ENCODE measurements around the gene SIDT2. TPM values are rescaled to one million over a fixed set of nuclear protein-coding genes. Genes with fewer than 3 reads are reported as not detected.

The SIDT2 gene
- total and polyA plus RNA-seq, 2 of the 8 experiments (the other 6 are each of a cell fraction or from before 2014, with no cell fraction given), result 18.5 to 21.1 TPM

DNA sequence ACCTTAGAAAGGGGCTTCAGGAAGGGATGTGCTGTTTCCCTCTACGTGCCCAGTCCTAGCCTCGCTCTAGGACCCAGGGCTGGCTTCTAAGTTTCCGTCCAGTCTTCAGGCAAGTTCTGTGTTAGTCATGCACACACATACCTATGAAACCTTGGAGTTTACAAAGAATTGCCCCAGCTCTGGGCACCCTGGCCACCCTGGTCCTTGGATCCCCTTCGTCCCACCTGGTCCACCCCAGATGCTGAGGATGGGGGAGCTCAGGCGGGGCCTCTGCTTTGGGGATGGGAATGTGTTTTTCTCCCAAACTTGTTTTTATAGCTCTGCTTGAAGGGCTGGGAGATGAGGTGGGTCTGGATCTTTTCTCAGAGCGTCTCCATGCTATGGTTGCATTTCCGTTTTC is 18.5 kb downstream of the SIDT2 start (continued):
- TF ChIP-seq, protein P1, sequence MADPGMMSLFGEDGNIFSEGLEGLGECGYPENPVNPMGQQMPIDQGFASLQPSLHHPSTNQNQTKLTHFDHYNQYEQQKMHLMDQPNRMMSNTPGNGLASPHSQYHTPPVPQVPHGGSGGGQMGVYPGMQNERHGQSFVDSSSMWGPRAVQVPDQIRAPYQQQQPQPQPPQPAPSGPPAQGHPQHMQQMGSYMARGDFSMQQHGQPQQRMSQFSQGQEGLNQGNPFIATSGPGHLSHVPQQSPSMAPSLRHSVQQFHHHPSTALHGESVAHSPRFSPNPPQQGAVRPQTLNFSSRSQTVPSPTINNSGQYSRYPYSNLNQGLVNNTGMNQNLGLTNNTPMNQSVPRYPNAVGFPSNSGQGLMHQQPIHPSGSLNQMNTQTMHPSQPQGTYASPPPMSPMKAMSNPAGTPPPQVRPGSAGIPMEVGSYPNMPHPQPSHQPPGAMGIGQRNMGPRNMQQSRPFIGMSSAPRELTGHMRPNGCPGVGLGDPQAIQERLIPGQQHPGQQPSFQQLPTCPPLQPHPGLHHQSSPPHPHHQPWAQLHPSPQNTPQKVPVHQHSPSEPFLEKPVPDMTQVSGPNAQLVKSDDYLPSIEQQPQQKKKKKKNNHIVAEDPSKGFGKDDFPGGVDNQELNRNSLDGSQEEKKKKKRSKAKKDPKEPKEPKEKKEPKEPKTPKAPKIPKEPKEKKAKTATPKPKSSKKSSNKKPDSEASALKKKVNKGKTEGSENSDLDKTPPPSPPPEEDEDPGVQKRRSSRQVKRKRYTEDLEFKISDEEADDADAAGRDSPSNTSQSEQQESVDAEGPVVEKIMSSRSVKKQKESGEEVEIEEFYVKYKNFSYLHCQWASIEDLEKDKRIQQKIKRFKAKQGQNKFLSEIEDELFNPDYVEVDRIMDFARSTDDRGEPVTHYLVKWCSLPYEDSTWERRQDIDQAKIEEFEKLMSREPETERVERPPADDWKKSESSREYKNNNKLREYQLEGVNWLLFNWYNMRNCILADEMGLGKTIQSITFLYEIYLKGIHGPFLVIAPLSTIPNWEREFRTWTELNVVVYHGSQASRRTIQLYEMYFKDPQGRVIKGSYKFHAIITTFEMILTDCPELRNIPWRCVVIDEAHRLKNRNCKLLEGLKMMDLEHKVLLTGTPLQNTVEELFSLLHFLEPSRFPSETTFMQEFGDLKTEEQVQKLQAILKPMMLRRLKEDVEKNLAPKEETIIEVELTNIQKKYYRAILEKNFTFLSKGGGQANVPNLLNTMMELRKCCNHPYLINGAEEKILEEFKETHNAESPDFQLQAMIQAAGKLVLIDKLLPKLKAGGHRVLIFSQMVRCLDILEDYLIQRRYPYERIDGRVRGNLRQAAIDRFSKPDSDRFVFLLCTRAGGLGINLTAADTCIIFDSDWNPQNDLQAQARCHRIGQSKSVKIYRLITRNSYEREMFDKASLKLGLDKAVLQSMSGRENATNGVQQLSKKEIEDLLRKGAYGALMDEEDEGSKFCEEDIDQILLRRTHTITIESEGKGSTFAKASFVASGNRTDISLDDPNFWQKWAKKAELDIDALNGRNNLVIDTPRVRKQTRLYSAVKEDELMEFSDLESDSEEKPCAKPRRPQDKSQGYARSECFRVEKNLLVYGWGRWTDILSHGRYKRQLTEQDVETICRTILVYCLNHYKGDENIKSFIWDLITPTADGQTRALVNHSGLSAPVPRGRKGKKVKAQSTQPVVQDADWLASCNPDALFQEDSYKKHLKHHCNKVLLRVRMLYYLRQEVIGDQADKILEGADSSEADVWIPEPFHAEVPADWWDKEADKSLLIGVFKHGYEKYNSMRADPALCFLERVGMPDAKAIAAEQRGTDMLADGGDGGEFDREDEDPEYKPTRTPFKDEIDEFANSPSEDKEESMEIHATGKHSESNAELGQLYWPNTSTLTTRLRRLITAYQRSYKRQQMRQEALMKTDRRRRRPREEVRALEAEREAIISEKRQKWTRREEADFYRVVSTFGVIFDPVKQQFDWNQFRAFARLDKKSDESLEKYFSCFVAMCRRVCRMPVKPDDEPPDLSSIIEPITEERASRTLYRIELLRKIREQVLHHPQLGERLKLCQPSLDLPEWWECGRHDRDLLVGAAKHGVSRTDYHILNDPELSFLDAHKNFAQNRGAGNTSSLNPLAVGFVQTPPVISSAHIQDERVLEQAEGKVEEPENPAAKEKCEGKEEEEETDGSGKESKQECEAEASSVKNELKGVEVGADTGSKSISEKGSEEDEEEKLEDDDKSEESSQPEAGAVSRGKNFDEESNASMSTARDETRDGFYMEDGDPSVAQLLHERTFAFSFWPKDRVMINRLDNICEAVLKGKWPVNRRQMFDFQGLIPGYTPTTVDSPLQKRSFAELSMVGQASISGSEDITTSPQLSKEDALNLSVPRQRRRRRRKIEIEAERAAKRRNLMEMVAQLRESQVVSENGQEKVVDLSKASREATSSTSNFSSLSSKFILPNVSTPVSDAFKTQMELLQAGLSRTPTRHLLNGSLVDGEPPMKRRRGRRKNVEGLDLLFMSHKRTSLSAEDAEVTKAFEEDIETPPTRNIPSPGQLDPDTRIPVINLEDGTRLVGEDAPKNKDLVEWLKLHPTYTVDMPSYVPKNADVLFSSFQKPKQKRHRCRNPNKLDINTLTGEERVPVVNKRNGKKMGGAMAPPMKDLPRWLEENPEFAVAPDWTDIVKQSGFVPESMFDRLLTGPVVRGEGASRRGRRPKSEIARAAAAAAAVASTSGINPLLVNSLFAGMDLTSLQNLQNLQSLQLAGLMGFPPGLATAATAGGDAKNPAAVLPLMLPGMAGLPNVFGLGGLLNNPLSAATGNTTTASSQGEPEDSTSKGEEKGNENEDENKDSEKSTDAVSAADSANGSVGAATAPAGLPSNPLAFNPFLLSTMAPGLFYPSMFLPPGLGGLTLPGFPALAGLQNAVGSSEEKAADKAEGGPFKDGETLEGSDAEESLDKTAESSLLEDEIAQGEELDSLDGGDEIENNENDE (IDR thresholded peaks at IDR 0.05; ENCODE audit: insufficient replicate concordance, low read length), result no peak
- TF ChIP-seq CREB1 (IDR thresholded peaks at IDR 0.05) (no peak), NRF1 (IDR thresholded peaks at IDR 0.05; ENCODE audit: low read depth, low read length) (no peak), FOSL1 (IDR thresholded peaks at IDR 0.05; ENCODE audit: insufficient read depth, low read depth, low read length) (no peak), TCF12 (IDR thresholded peaks at IDR 0.05; ENCODE audit: low read depth, low read length) (no peak), CTCF (IDR thresholded peaks at IDR 0.05; ENCODE audit: control extremely low read depth in 1 of 3, insufficient read depth in 1 of 3, low read depth in 1 of 3, low read length in 3 of 3) (no peak), PHF8 (conservative IDR thresholded peaks at IDR 0.05; ENCODE audit: low read depth, low read length) (no peak), BCL11A (IDR thresholded peaks at IDR 0.05; ENCODE audit: low read depth in 2 of 2, low read length in 2 of 2) (no peak)

All from H1 (cell line).